HL-60/S4 treated with retinoic acid at 250 ng/mL for 4 days and 3 days (cell line): ENCODE data around the gene POLE.
"Not testable (repeated sequence)": the region's sequence is repeated elsewhere in the genome, so short reads cannot be mapped to it uniquely, and the experiment has no call there.

ENCODE experiments used
- in situ Hi-C: fragments of 300-500 bp; cut with MboI; formaldehyde crosslinking; loops from 2 replicates; pipeline ENCODE4 v1.7.0; 2022; ENCODE audit warnings: low sequenced_read_pairs

Gene POLE

DNA sequence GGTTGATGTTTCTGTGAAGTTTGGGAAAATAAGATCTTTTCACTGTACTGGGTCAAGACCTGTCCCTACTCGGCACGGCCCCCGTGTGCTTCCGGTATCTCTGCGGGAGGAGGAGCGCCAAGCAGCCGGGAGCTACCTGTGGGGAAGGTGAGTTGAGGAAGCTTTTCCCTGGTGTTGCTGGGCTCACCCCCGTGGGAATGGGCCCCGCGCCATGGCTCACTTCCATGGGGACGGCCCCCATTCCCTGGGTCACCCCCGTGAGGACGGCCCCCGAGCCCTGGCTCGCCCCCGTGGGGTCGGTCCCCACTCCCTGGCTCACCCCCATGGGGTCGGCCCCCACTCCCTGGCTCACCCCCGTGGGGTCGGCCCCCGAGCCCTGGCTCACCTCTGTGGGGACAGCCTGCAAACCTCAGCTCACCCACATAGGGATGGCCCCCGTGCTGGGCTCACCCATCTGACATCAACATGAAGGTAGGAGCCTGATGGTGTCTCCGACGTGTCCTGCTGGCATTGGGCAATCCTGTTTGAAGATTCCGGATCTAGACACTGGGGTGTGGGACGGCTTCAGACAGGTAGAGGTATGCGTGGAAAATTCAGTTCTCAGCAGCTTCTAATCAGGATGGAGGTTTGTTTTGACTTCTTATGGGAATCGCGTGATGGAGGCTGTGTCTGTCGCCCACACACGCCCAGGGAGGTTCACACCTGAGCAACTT lies 85.8 kb downstream of the POLE start:
- in situ Hi-C loops = no loop called here

DNA sequence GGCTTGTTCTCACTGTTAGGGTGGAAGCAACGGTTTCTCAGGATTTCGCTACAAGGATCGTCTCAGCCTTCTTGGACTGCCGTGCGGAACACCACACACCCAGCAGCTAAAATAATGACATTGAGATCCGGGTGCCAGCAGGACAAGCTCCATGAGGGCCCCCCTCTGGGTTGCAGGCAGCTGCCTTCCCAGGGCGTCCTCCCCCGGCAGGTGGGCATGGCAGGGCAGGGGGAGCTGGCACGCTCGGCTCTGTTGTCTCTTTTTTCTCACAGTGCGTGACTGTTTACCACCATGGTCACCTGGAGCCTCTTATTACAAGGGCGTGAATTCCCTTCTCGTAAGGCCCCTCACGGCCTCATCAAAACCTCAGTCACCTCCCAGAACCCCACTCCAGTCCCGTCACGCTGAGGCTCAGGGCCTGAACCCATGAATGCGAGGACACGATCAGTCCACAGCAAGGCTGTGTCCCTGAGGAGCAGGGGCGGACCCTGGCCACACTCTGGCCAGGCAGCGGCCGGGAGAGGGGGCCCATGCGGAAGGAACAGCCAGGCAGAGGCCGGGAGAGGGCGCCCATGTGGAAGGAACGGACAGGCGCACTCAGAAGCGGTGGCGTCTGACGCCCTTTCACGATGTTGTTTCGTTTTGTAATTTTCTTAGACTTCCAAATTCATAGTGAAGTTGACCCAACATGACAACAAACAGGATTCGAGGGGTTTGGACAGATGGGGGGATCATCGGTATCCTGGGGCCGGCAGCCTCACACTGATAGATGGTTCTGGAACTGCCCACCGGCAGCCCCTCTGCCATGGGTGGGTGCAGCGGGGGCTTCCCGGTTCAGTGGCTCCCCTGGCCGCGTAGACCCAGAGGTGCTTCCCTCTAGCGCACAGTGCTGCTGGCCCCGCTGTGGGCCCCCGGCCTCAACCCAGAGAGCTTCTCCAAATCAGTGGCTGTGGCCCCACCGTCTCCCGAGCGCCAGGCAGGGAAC lies 86.8 kb downstream of the POLE start:
- in situ Hi-C loops = no loop called here

DNA sequence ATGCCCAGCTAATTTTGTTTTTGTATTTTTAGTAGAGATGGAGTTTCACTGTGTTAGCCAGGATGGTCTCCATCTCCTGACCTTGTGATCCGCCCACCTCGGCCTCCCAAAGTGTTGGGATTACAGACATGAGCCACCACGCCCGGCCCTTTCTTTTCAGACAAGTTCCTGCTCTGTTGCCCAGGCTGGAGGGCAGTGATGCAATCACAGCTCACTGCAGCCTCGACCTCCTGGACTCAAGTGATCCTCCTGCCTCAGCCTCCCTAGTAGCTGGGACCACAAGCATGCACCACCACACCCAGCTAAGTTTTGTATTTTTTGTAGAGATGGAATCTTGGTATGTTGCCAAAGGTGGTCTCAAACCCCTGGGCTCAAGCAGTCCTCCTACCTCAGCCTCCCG lies 87.6 kb downstream of the POLE start:
- in situ Hi-C loops = not testable (repeated sequence)

DNA sequence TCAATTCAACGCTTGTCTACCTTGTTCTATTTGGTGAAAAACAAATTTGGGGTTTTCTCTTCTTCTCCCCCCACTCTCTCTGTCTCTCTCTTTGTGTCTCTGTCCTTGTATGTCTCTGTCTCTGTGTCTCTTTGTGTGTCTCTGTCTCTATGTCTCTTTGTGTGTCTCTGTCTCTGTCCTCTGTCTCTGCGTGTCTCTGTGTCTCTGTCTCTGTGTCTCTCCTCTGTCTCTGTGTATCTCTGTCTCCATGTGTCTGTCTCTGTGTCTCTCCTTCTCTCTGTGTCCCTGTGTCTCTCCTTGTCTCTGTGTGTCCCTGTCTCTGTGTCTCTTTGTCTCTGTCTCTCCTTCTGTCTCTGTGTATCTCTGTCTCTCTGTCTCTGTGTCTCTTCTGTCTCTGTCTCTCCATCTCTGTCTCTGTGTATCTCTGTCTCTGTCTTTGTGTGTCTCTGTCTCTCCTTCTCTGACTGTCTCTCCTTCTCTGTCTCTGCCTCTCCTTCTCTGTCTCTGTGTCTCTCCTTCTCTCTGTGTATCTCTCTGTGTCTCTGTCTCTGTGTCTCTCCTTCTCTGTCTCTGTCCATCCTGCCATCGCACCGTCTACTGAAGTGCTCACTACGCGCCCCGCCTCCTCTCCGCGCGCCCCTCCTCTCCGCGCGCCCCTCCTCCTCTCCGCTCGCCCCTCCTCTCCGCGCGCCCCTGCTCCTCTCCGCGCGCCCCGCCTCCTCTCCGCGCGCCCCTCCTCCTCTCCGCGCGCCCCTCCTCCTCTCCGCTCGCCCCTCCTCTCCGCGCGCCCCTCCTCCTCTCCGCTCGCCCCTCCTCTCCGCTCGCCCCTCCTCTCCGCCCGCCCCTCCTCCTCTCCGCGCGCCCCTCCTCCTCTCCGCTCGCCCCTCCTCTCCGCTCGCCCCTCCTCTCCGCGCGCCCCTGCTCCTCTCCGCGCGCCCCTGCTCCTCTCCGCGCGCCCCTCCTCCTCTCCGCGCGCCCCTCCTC lies 89.5 kb downstream of the POLE start:
- in situ Hi-C loops = no loop called here

GRCh38 chr12:132596016-132596415 lies 91.1 kb downstream of the POLE start:
- in situ Hi-C loops = no loop called here

GRCh38 chr12:132595183-132595582 lies 92.0 kb downstream of the POLE start:
- in situ Hi-C loops = no loop called here

- in situ Hi-C loops = no loop called here
These were observed 93.2 kb downstream of the POLE start for GRCh38 chr12:132593938-132594358.

DNA sequence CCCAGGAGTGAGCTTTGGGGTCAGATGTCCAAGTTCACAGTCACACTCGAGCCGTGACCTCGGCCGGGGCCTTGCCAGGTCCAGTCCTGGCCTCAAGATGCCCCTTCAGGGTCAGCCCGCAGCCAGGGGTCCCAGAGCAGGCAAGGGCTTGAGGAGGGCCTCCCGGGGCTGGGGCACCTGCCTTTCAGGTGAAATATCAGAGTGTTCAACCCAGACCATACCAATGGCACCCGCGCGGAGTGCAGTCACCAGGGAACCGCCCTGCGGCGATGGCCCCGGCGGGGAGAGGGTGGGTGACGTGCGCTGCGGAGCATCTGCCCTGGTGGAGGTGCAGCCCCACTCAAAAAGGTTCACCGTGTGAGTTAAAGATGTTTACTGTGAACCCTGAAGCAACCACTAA lies 93.6 kb downstream of the POLE start:
- in situ Hi-C loops = no loop called here

GRCh38 chr12:132593071-132593470 lies 94.1 kb downstream of the POLE start:
- in situ Hi-C loops = no loop called here

- in situ Hi-C loops = no loop called here
These were observed 94.7 kb downstream of the POLE start for GRCh38 chr12:132592282-132592970.

DNA sequence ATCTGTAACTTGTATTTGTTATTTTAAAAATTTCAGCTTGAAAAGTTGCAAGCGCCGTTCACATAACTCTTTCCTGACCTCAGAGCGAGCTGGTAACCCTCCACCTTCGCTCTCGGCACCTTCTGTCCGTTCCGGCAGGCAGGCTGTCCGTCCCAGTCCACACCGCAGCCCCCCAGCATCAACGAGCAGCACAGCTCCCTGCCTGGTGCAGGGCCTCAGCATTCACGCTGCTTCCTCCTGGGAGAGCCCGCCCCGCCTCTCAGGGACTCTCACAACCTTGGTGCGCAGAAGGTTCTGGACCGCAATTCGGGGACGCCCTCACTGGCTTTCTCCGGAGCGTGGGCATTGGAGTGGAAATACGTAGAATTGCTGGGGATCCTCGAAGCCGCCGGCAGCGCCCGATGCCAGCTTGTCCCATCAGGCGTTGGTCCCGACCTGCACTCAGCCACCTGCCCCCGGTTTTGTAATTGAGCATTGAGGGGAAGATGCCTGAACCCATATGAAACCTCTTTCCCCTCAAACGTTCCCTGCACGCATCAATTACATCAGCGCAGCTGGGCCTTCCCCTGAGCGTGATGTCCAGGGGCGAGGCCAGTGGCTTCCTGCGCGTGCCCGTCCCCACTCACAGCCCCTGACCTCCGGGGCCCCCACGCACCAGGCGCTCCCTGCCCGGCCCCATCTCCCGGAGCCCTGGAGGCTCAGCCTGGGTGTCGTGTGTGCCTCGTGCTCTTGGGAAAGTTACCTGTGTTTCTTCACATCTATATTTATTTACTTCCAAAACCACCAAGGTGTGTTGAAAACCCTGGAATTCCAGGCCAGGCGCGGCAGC lies 95.8 kb downstream of the POLE start:
- in situ Hi-C loops = no loop called here

GRCh38 chr12:132588821-132589669 lies 98.1 kb downstream of the POLE start:
- in situ Hi-C loops = no loop called here

DNA sequence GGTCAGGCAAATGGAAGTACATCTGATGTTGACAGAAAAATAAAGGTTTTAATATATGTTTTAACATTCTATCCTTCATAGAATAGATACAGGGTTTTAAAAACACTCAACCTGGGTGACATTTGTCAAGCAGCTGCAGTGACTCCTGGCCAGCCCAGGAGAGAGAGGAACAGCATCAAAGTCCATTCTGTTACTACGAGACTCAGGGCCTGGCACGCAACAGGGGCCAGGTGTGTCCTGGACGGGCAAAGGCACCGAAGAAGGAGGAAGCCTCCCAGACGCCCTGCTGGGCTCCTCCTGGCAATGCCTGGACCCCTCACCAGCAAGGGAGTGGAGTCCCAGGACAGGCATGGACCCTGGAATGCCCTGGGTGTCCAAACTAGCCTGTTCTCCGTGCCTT lies 98.8 kb downstream of the POLE start:
- in situ Hi-C loops = no loop called here

DNA sequence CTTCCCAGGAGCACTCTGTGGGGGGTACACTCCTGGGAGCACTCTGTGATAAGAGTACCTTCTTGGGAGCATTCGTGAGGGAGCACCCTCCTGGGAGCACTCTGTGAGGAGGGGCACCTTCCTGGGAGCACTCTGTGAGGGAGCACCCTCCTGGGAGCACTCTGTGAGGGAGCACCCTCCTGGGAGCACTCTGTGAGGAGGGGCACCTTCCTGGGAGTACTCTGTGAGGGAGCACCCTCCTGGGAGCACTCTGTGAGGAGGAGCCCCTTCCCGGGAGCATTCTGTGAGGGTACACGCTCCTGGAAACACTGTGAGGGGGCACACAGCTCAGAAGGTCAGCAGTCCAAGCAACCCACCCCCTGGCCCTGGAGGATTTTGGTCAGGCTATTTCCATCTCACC lies 99.4 kb downstream of the POLE start:
- in situ Hi-C loops = no loop called here

DNA sequence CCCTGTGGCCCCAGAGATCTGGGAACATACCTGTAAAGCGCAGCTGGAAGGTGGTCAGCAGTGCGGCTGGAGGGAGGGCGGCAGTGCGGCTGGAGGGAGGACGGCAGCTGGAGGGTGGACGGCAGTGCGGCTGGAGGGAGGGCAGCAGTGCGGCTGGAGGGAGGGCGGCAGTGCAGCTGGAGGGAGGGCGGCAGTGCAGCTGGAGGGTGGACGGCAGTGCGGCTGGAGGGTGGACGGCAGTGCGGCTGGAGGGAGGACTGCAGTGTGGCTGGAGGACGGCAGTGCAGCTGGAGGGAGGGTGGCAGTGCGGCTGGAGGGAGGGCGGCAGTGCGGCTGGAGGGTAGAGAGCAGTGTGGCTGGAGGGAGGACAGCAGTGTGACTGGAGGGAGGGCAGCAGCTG lies 100.2 kb downstream of the POLE start:
- in situ Hi-C loops = no loop called here

DNA sequence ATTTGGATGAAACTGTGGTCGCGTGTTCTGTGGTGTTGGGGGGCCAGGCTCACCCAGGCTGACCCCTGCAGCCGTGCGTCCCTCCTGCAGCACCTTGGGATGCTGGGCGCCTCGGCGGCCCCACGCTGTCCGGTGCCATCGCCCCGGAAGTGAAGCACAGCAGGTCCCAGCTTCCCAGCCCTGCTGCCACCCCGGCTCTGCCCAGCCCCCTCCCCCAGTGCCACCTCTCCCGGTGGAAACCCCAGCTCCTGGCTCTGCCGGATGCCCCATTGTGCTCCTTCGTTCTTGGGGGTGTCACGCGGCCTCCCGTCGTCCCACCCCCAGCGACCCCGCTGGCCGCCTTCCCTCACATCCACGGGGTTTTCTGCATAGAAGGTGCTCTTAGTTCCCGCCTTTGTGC lies 102.0 kb downstream of the POLE start:
- in situ Hi-C loops = no loop called here

- in situ Hi-C loops = no loop called here
These were observed 102.7 kb downstream of the POLE start for GRCh38 chr12:132584429-132584828.

GRCh38 chr12:132583736-132584135 lies 103.4 kb downstream of the POLE start:
- in situ Hi-C loops = no loop called here

GRCh38 chr12:132583411-132583710 lies 103.8 kb downstream of the POLE start:
- in situ Hi-C loops = no loop called here
